NCI-H128 (cell line): Measurements from ENCODE around the gene RALA.
"Not testable (repeated sequence)": the region's sequence is repeated elsewhere in the genome, so short reads cannot be mapped to it uniquely, and the experiment has no call there.

Source experiments
- DNase-seq: peaks from one replicate; lab custom pipeline; 2025; ENCODE audit not compliant: unreplicated experiment; lab: John Stamatoyannopoulos, UW

RALA gene

DNA sequence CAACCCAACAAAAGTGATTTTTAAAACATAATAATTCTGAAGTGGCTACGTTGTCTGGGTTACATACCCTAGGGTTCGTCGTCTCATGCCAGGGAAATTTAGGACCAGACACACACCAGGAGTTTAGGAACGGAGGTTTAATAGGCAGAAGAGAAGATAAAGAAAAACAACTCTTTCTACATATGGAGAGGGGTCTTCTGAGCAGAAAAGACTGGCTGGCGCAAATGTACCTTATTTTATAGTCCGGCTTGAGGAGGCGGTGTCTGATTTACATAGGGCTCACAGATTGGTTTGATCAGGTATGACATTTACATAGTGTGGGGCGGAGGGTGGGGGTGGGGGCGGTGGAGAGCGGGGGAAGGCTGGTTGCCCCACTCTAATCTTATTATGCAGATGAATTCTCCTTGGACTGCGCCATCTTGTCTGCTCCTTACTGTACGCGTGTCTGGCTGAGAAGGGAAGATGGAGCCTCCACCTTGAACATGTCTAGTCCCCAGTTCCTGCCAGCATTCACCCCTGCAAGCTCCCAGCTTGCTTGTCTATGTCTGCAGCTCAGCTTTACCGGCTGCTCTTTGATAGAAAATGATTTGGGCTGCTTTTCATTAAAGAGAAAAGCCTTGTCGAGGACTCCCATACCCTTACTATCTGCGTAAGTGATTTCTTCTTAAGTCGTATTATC, 98.7 kb downstream of the RALA start:
- no peak for DNase-seq

DNA sequence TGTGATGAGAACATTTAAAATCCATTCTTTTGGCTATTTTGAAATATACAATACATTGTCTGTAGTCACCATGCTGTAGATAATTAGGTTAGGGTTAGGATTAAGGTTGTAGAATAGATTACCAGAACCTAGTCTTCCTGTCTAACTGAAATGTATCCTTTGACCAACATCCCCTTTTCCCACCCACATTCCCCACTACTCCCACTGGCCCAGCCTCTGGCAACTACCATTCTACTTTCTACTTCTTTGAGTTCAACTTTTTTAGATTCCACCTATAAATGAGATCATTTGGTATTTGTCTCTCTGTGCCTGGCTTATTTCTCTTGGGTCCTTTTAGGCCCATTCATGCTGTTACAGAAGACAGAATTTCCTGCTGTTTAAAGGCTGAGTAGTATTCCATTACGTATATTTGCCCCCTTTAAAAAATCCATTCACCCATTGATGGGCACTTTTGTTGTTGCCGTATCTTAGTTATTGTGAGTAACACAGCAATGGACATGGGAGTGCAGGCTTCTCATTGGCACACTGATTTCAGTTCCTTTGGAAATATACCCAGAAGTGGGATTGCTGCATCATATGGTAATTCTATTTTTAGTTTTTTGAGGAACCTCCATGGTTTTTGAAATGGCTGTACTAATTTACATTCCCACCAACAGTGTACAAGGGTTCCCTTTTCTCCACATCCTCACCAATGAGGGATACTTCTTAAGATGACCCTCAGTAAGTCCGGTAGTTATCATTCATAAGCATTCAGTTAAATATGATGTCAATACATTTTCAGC, 104.0 kb downstream of the RALA start:
- no peak for DNase-seq

DNA sequence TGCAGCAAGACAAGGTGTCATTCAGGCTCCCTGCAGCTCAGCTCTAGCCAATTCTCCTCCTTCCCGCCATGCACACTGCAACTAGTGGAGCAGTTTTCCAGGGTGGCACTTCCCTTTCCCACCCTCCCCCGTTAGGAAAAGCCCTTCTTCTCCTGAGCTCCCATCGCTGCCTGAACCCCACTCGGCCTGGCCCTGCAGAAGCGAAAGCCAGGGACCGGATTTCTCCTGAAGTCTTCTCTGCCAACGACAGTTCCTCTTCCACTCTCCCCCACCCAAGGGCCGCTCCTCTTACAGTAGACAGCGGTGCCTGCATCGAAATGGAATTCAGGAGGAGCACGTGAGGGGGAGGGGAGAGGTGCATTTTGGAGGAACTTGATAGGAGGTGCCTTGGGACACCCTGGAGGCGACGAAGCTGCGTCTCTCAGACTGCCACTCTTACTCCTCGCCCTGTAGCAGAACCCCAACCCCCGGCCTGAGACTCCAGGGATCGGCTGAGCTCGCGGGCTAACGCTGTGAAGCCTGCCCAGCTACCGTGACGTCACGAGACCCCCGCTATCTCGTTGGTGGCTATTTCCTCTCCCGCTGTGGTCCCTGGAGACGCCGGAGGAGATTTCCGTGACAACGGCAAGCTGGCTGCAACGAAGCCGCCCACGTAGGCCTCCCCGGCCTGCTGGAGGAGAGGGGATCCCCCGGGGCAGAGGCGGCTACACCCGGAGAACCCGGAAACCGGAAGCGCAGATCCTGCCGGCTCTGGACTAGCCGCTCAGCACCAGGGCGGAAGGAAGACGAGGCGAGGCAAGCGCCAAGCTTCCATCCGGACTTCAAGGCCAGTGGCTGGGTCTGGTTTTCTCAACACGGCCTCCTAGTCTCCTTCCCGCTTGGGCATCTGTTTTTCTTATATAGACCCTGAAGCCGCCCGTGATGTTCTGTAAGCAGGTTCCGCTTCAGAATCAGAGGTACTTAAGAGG, 109.7 kb downstream of the RALA start:
- DNase-seq: peak; percentile 70

GRCh38 chr7:39733881-39734632, 110.7 kb downstream of the RALA start:
- no peak for DNase-seq

DNA sequence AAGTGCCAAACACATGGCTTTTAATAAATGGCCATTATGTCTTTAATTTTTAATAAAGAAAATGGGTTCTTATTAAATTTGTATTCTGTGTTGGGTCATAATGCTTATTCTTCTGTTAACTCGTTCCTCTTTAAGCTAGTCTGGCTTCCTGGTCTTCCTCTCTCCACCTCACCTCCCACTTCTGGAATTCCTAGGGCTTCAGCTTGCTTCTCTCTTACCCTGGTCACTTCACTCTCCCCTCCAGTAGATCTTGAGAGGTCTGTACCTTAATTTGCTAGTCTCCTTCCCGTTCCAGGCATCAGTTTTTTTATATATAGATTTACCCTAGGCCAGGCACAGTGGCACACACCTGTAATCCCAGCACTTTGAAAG, 111.2 kb downstream of the RALA start:
- DNase-seq: no peak

DNA sequence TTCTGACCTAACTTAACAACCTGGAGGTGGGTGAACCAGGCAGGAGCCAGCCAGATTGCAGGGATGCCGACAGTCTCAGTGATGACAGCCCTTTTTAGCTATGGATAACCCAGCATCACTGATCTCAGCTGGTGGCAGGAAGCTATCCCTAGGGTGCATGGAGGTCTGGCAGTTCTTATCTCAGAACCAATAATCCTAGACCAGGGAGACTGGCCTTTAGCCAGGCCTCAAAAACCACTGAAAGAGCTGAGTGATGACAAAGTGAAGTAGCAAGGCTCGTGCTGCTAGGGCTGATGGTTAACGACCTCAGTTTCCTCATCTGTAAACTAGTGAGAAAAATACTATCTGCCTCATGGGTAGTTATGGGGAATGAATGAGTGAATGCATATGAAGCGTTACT, 112.5 kb downstream of the RALA start:
- no peak for DNase-seq

GRCh38 chr7:39741942-39742623, 118.7 kb downstream of the RALA start:
- no peak for DNase-seq

DNA sequence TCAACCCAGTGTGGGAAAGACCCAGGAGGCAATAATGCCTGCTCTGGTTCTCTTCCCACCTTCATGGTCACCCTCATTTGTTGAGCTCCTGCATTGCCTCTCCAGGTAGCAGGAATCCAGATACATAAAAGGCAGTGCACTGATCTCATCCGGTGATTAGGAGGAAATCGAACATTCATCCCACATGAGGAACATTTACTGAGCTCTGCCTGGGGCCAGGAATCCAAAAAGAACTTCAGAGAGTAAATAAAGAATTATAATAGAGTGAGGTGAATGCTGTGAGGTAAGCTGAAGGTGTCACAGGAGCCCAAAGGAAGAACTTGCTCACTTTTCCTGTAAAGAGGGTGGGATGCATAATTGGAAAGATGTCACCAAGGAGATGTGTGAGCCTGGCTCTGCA, 121.2 kb downstream of the RALA start:
- DNase-seq: no peak

DNA sequence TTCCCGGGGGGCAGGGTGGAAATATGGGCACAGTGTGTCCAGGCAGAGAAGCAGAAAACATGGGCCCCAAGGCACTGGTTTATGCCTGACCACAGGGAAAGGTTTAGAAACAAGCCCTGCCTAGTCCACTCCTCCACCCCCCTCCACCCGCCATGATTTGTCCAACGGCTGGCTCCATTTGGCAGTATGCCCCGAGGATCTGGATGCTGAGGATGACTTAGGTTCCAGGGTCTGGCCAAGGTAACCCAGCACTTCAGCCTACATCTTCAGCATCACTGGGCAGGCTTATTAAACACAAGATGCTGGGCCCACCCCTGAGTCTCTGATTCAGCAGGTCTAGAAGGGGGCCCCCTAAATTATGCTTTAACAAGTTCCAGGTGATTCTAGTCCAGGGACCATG, 121.9 kb downstream of the RALA start:
- DNase-seq: no peak

GRCh38 chr7:39746103-39746819, 122.9 kb downstream of the RALA start:
- peak; percentile 49 for DNase-seq

- DNase-seq: no peak
These were observed 125.8 kb downstream of the RALA start for GRCh38 chr7:39749177-39749576.

DNA sequence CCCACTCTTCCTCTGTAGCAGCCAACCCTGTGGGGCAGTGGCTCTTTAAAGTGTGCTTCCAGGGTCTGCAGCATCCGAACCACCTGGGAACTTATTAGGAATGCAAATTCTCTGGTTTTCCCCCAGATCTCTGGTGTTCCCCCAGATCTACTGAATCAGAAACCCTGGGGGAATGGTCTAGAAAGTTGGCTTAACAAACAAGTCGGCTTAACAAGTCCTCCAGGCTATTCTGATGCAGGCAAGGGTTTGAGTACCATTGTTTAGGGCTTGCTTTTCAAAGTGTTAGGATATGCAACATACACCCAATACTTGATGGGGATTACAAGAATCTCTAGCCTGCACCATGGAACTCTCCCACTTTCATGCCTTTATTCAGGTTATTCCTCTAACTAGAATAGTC, 126.3 kb downstream of the RALA start:
- no peak for DNase-seq

DNA sequence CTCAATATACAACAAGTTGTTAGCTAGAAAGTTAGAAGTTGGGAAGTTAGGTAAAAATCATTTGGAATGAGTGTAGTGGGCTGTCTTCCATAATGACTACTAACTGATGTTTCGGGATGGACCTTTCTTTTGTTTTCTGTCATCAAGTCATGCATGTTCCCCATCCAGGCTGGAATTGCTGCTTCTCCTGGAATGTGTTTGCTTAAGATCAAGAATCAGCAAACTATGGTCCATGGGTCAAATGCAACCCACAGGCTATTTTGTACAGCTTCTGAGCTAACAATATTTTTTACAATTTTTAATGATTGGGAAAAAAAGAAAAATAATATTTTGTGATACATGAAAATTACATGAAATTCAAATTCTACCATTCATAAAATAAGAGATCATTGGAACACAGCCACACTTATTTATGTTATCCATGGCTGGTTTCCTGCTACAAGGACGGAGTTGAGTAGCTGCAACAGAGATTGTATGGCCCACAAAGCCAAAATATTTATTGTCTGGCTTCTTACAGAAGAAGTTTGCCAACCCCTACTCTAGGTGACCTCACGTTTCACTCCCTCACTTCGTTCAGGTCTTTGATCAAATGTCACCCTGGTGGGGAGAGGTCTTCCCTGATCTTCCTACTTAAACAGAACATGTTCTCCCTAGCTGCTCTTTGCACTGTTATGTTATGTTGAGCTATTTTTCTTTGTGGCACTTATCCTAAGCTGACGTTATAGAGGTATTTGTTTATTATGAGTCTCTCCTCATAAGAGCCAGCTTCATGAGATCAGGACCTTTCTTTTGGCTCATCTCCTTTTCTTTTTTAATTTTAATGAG, 127.1 kb downstream of the RALA start:
- DNase-seq: no peak

GRCh38 chr7:39753237-39753636, 129.9 kb downstream of the RALA start:
- DNase-seq: not testable (repeated sequence)

- no peak for DNase-seq
These were observed 130.5 kb downstream of the RALA start for GRCh38 chr7:39753823-39754325.

DNA sequence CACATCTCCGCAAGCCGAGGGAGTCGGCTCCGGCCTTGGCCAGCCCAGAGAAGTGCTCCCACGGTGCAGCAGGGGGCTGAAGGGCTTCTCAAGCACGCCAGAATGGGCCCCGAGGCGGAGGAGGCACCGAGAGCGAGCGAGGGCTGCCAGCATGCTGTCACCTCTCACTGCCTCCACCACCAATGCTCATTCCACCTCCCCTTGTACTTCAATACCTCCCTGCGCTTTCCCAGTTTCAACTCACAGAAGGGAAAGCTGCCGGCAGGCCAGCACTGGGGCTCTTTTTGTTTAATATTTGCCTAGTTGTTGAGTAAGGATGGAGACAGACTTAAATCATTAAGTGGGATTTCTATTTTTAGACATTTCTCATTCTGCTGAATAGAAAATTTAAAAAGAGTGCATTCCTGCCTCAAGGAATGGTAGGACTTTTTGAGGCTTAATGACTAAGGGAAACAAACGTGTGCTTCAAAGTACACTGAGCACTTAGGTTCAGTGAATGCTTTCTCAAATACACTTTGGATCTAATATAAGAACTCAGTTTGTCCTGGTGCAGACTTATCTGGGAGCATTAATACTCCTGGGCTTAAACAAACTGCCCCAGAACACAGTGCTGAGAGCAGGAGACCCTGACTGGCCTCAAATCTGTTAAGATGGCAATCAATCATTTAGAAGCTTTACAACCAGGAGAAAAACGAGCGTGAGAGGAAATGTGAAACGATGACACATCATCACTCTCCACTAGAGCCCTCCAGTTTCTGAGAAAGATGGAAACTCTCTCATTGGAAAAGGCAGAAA, 131.2 kb downstream of the RALA start:
- no peak for DNase-seq

DNA sequence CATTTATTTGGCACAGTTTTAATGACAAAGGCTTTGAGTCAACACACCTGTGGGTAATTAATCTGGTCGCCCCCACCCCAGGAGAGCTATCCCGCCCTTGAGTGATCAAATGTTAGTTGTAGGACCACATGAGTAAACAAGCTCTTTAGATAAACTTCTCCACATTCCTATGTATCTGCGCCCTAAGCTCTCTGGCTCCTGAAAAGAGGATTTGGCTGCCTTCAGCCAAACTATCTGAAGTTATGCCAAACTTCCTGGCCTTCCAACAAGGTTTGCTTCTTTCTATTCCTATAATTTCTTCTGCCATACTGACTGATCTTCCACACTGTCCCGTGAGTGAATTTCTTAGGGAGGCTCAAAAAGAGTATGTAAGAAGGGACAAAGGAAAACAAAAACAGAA, 134.2 kb downstream of the RALA start:
- no peak for DNase-seq
